Measurements from ENCODE around the gene METTL23. TPM values are rescaled to one million over a fixed set of nuclear protein-coding genes. Genes with fewer than 3 reads are reported as not detected.

The METTL23 gene
- total and polyA plus RNA-seq, 2 donors (not counting 3 experiments of a cell fraction or from before 2014, with no cell fraction given) = 19.5 to 33.4 TPM

GRCh38 chr17:76685366-76685765 lies 41.3 kb upstream of the METTL23 start:
- peaks cover 14% of the 10 kb centered on the region for H3K4me1 ChIP-seq (ENCODE audit: control insufficient read depth, extremely low read depth, insufficient read depth, low read length)
- no peak overlapping the region for H3K9ac ChIP-seq (replicated peaks; ENCODE audit: extremely low read depth, insufficient read depth, low read length)
- H2AFZ ChIP-seq (ENCODE audit: low read depth, low read length) = no peak overlapping the region
- peaks cover 0 to 7% of the 10 kb centered on the region in 2 experiments for H3K36me3 ChIP-seq (ENCODE audit: control insufficient read depth in 2 of 2, extremely low read depth in 1 of 2, insufficient read depth in 2 of 2, low read length in 2 of 2)
- no peak for DNase-seq (ENCODE audit: low read depth, low spot score)
- no peaks in the 10 kb centered on the region for H4K20me1 ChIP-seq (replicated peaks; ENCODE audit: control insufficient read depth, extremely low read depth, insufficient read depth, low read length)
- H3K27me3 ChIP-seq (ENCODE audit: control insufficient read depth in 2 of 2, insufficient read depth in 2 of 2, low read length in 2 of 2) = no peaks in the 10 kb centered on the region
- no TSS peak for BruUV-seq (replicated peaks)
- H3K4me3 ChIP-seq (replicated peaks in 1 of 3; ENCODE audit: insufficient read depth in 1 of 3, low read depth in 1 of 3, low read length in 3 of 3) = no peak overlapping the region
- H3K9me1 ChIP-seq (replicated peaks; ENCODE audit: control insufficient read depth, extremely low read depth, insufficient read depth, low read length) = no peaks in the 10 kb centered on the region
- POLR2A ChIA-PET = no interaction called here
- H3K9me3 ChIP-seq (replicated peaks; ENCODE audit: control insufficient read depth, insufficient read depth, low read length) = no peaks in the 10 kb centered on the region
- FAIRE-seq = no peak
- no peaks in the 10 kb centered on the region for H3K79me2 ChIP-seq (ENCODE audit: control insufficient read depth, insufficient read depth, low read length)
- dilution Hi-C loops (cut with MboI; ENCODE audit: extremely low pct_ligation_motif_present, low sequenced_read_pairs) (no loop called here), intact Hi-C loops (cut with micrococcal nuclease) (no loop called here)
- TF ChIP-seq POLR2A (IDR thresholded peaks at IDR 0.05; ENCODE audit: low read depth, low read length) (no peak), POLR2AphosphoS5 (IDR thresholded peaks at IDR 0.05; ENCODE audit: insufficient read depth, low read depth, low read length) (no peak), FOS (IDR thresholded peaks at IDR 0.05; ENCODE audit: borderline replicate concordance, insufficient read depth, low read length) (no peak), EZH2 (IDR thresholded peaks at IDR 0.05; ENCODE audit: borderline replicate concordance, low read depth, low read length, severe bottlenecking) (no peak), CTCF (IDR thresholded peaks at IDR 0.05; ENCODE audit: extremely low read depth in 1 of 2, insufficient read depth in 1 of 2, low read depth in 1 of 2, low read length in 2 of 2) (no peak), GATA2 (IDR thresholded peaks at IDR 0.05; ENCODE audit: insufficient read depth, insufficient read length, low read depth, low read length) (no peak), MAX (IDR thresholded peaks at IDR 0.05; ENCODE audit: insufficient read depth, insufficient read length) (no peak), MYC (IDR thresholded peaks at IDR 0.05; ENCODE audit: low read depth, low read length) (no peak), JUN (IDR thresholded peaks at IDR 0.05; ENCODE audit: borderline replicate concordance, insufficient read depth, insufficient read length, low read depth) (no peak)
- H3K27ac ChIP-seq (ENCODE audit: insufficient read depth, low read depth, low read length) = no peak overlapping the region
- CTCF ChIA-PET = interaction anchor here (0.9 to 1.4 kb wide), 2 partner anchors 12 to 26 kb away, joined by 3 read pairs; no protein-coding TSS in a partner anchor
- H3K4me2 ChIP-seq (ENCODE audit: insufficient read depth, low read length) = no peak overlapping the region

Data from endothelial cell of umbilical vein (primary cell).